GM10266 (cell line): ENCODE data around the gene S100A2.

Source experiments
- DNase-seq: peaks from one replicate; pipeline ENCODE4 v3.0.0; 2012; ENCODE audit errors: extremely low spot score
- CTCF ChIP-seq: IDR thresholded peaks from 2 replicates; pipeline ENCODE4 v1.5.1; 2012; ENCODE audit warnings: mild to moderate bottlenecking, low read depth; ENCODE audit not compliant: control insufficient read depth, insufficient read depth; ENCODE audit errors: missing control alignments

S100A2 gene

GRCh38 chr1:153565529-153566374 is at the start of gene S100A2:
Gene S100A2 (minus strand): TSS chr1:153565844. CDS start chr1:153563877, 1,967 bp downstream.
- TF ChIP-seq CTCF, result no peak
- DNase-seq, result peak; percentile 49

- TF ChIP-seq CTCF, result no peak
Observed at GRCh38 chr1:153615406-153615805, 49.8 kb upstream of the S100A2 start.

GRCh38 chr1:153614906-153615305 is 49.3 kb upstream of the S100A2 start:
- no peak for TF ChIP-seq CTCF
- no peak for DNase-seq

More at GRCh38 chr1:153615406-153615805, 49.8 kb upstream of the S100A2 start:
- no peak for DNase-seq

GRCh38 chr1:153614189-153614900 is 48.7 kb upstream of the S100A2 start:
- DNase-seq, result no peak
- TF ChIP-seq CTCF, result no peak

- no peak for TF ChIP-seq CTCF
- DNase-seq, result no peak
Observed at GRCh38 chr1:153613406-153613805, 47.8 kb upstream of the S100A2 start.

- no peak for TF ChIP-seq CTCF
- DNase-seq, result no peak
Observed at GRCh38 chr1:153612755-153613331, 47.2 kb upstream of the S100A2 start, which contains the start of gene S100A16. Gene S100A16 (minus strand): TSS chr1:153613137. CDS start chr1:153608151, 4,986 bp downstream.
